ENCODE data around the gene MRPL48. TPM values are rescaled to one million over a fixed set of nuclear protein-coding genes. Genes with fewer than 3 reads are reported as not detected.
"Not testable (repeated sequence)": the region's sequence is repeated elsewhere in the genome, so short reads cannot be mapped to it uniquely, and the experiment has no call there.

The MRPL48 gene
- polyA plus RNA-seq, 1 of the 3 experiments (the other 2 are of a cell fraction) = 29.2 TPM

DNA sequence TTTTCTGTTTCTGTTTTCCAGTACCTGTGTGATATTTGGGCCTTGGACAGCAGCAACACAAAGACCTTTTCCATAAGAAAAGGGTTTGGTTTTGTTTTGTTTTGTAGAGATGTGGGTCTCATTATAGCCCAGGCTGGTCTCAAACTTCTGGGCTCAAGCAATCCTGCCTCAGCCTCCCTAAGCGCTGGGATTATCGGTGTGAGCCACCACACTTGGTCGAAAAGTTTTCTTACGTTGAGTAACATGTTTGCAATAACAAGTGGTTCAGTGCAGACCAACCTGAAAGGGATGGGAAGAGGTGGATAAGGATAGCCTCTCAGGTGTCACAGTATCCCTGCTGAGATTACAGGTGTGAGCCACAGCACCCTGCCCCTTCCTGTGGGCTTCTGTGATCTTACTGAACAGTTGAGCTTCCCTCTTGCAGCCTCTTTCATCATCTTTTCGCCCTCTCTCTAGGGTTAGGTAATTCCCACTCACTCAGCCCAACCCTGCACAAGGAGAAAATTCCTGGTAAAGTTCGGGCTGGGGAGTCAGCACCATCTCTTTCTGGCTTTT, 3.5 kb upstream of the MRPL48 start (continued):
- no peak for TF ChIP-seq IRF3 (IDR thresholded peaks at IDR 0.05; ENCODE audit: low read depth, low read length)
- TF ChIP-seq TEAD4 (IDR thresholded peaks at IDR 0.05; ENCODE audit: borderline replicate concordance, insufficient read depth) = no peak

DNA sequence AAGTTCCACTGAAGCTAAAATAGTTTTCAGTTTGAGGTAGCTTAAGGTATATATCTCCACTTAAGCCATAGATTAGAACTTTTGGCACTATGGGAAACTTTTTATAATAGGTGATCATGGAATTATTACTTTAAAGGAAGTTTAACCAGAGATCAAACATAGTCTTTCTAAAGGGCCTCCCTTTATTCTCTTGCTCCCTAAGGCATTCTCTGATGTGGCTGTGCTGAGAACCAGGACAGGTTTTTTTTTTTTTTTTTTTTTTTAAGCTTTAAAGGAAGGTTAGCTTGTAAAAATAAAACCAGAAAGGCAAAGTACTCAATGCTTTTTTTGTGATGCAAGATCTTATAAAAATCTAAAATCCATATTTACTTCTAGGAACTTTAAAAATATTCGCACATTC, 2.9 kb upstream of the MRPL48 start:
- ChIA-PET CTCF (no interaction called here), POLR2A (interaction anchor here (0.7 kb wide), 1 partner anchor 960 kb away, joined by 3 read pairs; no protein-coding TSS in a partner anchor)
- H2AFZ ChIP-seq (ENCODE audit: low read depth) = no peak overlapping the region
- peaks cover 14% of the 10 kb centered on the region for H3K79me2 ChIP-seq (ENCODE audit: insufficient read depth)
- no peaks in the 10 kb centered on the region for H3K9me3 ChIP-seq
- peaks cover 2 to 4% of the 10 kb centered on the region in 2 experiments; a peak in 2 of 4 replicates for H3K4me1 ChIP-seq (ENCODE audit: control insufficient read depth in 1 of 2, insufficient read depth in 2 of 2, low read depth in 1 of 2, low read length in 1 of 2)
- 97% methylated on average over 1 of the region's 1 CpG for WGBS (ENCODE audit: low lambda C conversion rate)
- H3K9me2 ChIP-seq = no peaks in the 10 kb centered on the region
- no peak overlapping the region for H3K4me2 ChIP-seq
- no peak overlapping the region for H3K9ac ChIP-seq
- H3F3A ChIP-seq (replicated peaks; ENCODE audit: insufficient read depth) = peaks cover 35% of the 10 kb centered on the region
- H4K20me1 ChIP-seq (ENCODE audit: insufficient read depth) = no peaks in the 10 kb centered on the region
- no peak for DNase-seq
- no peak overlapping the region for H3K4me3 ChIP-seq (ENCODE audit: low read depth in 2 of 2, low read length in 1 of 2)
- no peak overlapping the region for H3K27ac ChIP-seq (ENCODE audit: low read depth in 2 of 2, low read length in 1 of 2)
- H3K27me3 ChIP-seq (ENCODE audit: insufficient read depth) = no peaks in the 10 kb centered on the region
- TF ChIP-seq FOSL2 (IDR thresholded peaks at IDR 0.05; ENCODE audit: borderline replicate concordance, low read depth) (no peak), FOXM1 (IDR thresholded peaks at IDR 0.05; ENCODE audit: low read depth) (no peak), IRF3 (IDR thresholded peaks at IDR 0.05; ENCODE audit: low read depth, low read length) (no peak), CHD2 (IDR thresholded peaks at IDR 0.05; ENCODE audit: low read length, partially characterized antibody) (no peak), TAF1 (IDR thresholded peaks at IDR 0.05; ENCODE audit: borderline replicate concordance, low read depth, low read length) (no peak), NFIC (IDR thresholded peaks at IDR 0.05; ENCODE audit: borderline replicate concordance) (no peak)
- no peaks in the 10 kb centered on the region for H3K36me3 ChIP-seq (replicated peaks in 1 of 2; ENCODE audit: control insufficient read depth in 1 of 2, insufficient read depth in 2 of 2, low read length in 1 of 2)

DNA sequence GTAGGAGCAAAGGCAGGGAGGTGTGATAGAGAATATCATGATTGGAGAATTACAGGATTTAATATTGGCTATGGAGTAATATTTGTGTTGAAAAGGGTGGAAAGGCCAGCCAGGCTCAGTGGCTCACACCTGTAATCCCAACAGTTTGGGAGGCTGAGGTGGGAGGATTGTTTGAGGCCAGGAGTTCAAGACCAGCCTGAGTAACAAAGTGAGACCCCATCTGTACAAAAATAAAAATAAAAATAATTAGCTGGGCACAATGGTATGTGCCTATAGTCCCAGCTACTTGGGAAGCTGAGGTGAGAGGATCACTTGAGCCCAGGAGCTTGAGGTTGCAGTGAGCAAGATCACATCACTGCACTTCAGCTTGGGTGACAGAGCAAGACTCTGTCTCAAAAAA, 2.2 kb upstream of the MRPL48 start:
- ChIA-PET CTCF (interaction anchor here (0.9 kb wide), 1 partner anchor 146 kb away, joined by 3 read pairs; no protein-coding TSS in a partner anchor), POLR2A (interaction anchor here (0.7 kb wide), 1 partner anchor 959 kb away, joined by 3 read pairs; no protein-coding TSS in a partner anchor)
- not testable (repeated sequence) for H3K9me2 ChIP-seq; H2AFZ ChIP-seq (ENCODE audit: low read depth); H4K20me1 ChIP-seq (ENCODE audit: insufficient read depth); H3K4me3 ChIP-seq (ENCODE audit: low read depth in 2 of 2, low read length in 1 of 2); H3K36me3 ChIP-seq (replicated peaks in 1 of 2; ENCODE audit: control insufficient read depth in 1 of 2, insufficient read depth in 2 of 2, low read length in 1 of 2); H3K4me1 ChIP-seq (ENCODE audit: control insufficient read depth in 1 of 2, insufficient read depth in 2 of 2, low read depth in 1 of 2, low read length in 1 of 2); DNase-seq; H3K9ac ChIP-seq; H3K9me3 ChIP-seq; H3K4me2 ChIP-seq; H3K27me3 ChIP-seq (ENCODE audit: insufficient read depth); H3K27ac ChIP-seq (ENCODE audit: low read depth in 2 of 2, low read length in 1 of 2)
- H3F3A ChIP-seq (replicated peaks; ENCODE audit: insufficient read depth) = peaks cover 28% of the 10 kb centered on the region
- peaks cover 16% of the 10 kb centered on the region for H3K79me2 ChIP-seq (ENCODE audit: insufficient read depth)
